ENCODE data around the gene MORN3.
"Not testable (repeated sequence)": the region's sequence is repeated elsewhere in the genome, so short reads cannot be mapped to it uniquely, and the experiment has no call there.

MORN3 gene

DNA sequence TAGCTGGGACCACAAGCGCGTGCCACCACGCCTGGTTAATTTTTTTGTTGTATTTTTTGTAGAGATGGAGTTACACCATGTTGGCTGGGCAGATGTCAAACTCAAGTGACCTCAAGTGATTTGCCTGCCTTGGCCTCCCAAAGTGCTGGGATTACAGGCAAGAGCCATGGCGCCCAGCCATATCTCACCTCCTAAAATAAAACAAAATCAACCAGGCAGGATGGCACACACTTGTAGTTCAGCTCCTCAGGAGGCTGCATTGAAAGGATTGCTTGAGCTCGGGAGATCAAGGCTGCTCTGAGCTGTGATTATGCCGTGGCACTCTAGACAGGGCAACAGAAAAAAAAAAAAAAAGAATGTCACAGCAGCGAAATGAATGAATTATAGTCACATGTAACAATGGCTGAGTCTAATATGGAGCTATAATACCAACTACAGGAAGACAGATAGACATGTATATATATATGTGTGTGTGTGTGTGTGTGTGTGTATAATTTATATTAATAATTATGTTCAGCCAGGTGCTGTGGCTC lies 23.8 kb upstream of the MORN3 start:
- H3K4me3 ChIP-seq (ENCODE audit: low read depth, low read length): no peak overlapping the region
- in situ Hi-C loops (cut with HindIII; ENCODE audit: low pct_ligation_motif_present, low sequenced_read_pairs): no loop called here
- DNase-seq: no peak
- H3K36me3 ChIP-seq (replicated peaks): no peaks in the 10 kb centered on the region
- no peaks in the 10 kb centered on the region for H3K27me3 ChIP-seq (replicated peaks)
- H3K27ac ChIP-seq: no peak overlapping the region
- TF ChIP-seq, protein P1, sequence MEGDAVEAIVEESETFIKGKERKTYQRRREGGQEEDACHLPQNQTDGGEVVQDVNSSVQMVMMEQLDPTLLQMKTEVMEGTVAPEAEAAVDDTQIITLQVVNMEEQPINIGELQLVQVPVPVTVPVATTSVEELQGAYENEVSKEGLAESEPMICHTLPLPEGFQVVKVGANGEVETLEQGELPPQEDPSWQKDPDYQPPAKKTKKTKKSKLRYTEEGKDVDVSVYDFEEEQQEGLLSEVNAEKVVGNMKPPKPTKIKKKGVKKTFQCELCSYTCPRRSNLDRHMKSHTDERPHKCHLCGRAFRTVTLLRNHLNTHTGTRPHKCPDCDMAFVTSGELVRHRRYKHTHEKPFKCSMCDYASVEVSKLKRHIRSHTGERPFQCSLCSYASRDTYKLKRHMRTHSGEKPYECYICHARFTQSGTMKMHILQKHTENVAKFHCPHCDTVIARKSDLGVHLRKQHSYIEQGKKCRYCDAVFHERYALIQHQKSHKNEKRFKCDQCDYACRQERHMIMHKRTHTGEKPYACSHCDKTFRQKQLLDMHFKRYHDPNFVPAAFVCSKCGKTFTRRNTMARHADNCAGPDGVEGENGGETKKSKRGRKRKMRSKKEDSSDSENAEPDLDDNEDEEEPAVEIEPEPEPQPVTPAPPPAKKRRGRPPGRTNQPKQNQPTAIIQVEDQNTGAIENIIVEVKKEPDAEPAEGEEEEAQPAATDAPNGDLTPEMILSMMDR (IDR thresholded peaks at IDR 0.05; ENCODE audit: low read depth, low read length, missing control alignments): no peak

- H3K4me3 ChIP-seq (ENCODE audit: low read depth, low read length); H3K27me3 ChIP-seq (replicated peaks); in situ Hi-C loops (cut with HindIII; ENCODE audit: low pct_ligation_motif_present, low sequenced_read_pairs); DNase-seq; H3K36me3 ChIP-seq (replicated peaks); H3K27ac ChIP-seq: not testable (repeated sequence)
These were observed 23.3 kb upstream of the MORN3 start for GRCh38 chr12:121692744-121693143.

GRCh38 chr12:121689430-121689829 lies 20.0 kb upstream of the MORN3 start:
- in situ Hi-C loops (cut with HindIII; ENCODE audit: low pct_ligation_motif_present, low sequenced_read_pairs): no loop called here
- DNase-seq: no peak
- no peak overlapping the region for H3K27ac ChIP-seq
- H3K36me3 ChIP-seq (replicated peaks): no peaks in the 10 kb centered on the region
- no peak overlapping the region for H3K4me3 ChIP-seq (ENCODE audit: low read depth, low read length)
- TF ChIP-seq, protein P1 (IDR thresholded peaks at IDR 0.05; ENCODE audit: low read depth, low read length, missing control alignments): no peak
- no peaks in the 10 kb centered on the region for H3K27me3 ChIP-seq (replicated peaks)

GRCh38 chr12:121688966-121689365 lies 19.5 kb upstream of the MORN3 start:
- Histone ChIP-seq H3K4me3 (ENCODE audit: low read depth, low read length) (no peak overlapping the region), H3K27ac (no peak overlapping the region), H3K27me3 (replicated peaks) (no peaks in the 10 kb centered on the region), H3K36me3 (replicated peaks) (no peaks in the 10 kb centered on the region)
- no peak for DNase-seq
- TF ChIP-seq, protein P1 (IDR thresholded peaks at IDR 0.05; ENCODE audit: low read depth, low read length, missing control alignments): no peak
- in situ Hi-C loops (cut with HindIII; ENCODE audit: low pct_ligation_motif_present, low sequenced_read_pairs): no loop called here

GRCh38 chr12:121679661-121680197 lies 10.3 kb upstream of the MORN3 start:
- H3K27me3 ChIP-seq (replicated peaks); H3K27ac ChIP-seq; H3K4me3 ChIP-seq (ENCODE audit: low read depth, low read length); DNase-seq; in situ Hi-C loops (cut with HindIII; ENCODE audit: low pct_ligation_motif_present, low sequenced_read_pairs); H3K36me3 ChIP-seq (replicated peaks): not testable (repeated sequence)

- DNase-seq: no peak
- Histone ChIP-seq H3K36me3 (replicated peaks) (no peaks in the 10 kb centered on the region), H3K27me3 (replicated peaks) (no peaks in the 10 kb centered on the region), H3K27ac (no peak overlapping the region), H3K4me3 (ENCODE audit: low read depth, low read length) (no peak overlapping the region)
- TF ChIP-seq, protein P1 (IDR thresholded peaks at IDR 0.05; ENCODE audit: low read depth, low read length, missing control alignments): no peak
- in situ Hi-C loops (cut with HindIII; ENCODE audit: low pct_ligation_motif_present, low sequenced_read_pairs): no loop called here
These were observed 9.4 kb upstream of the MORN3 start for GRCh38 chr12:121678716-121679300.

- no peaks in the 10 kb centered on the region for H3K27me3 ChIP-seq (replicated peaks)
- in situ Hi-C loops (cut with HindIII; ENCODE audit: low pct_ligation_motif_present, low sequenced_read_pairs): no loop called here
- TF ChIP-seq, protein P1 (IDR thresholded peaks at IDR 0.05; ENCODE audit: low read depth, low read length, missing control alignments): no peak
- H3K4me3 ChIP-seq (ENCODE audit: low read depth, low read length): no peak overlapping the region
- H3K36me3 ChIP-seq (replicated peaks): no peaks in the 10 kb centered on the region
- no peak for DNase-seq
- no peak overlapping the region for H3K27ac ChIP-seq
These were observed 8.9 kb upstream of the MORN3 start for GRCh38 chr12:121678305-121678704.

Data from brain microvascular endothelial cell (primary cell).